Kidney (tissue), 14 donors: ENCODE data around the gene CFDP1. TPM values are rescaled to one million over a fixed set of nuclear protein-coding genes. Genes with fewer than 3 reads are reported as not detected.
A peak's percentile ranks its signal among the peaks of the same experiment; 100 is the strongest.

Source experiments
- DNase-seq, 5 donors: peaks; one replicate each; pipeline ENCODE4 v3.0.0-alpha.2; 2013 to 2020
- FAIRE-seq: peaks from 2 replicates; lab custom pipeline; 2012; peaks lifted over from hg19 to GRCh38; lab: Jason Lieb, UNC
- H3K27ac ChIP-seq, 2 donors: one replicate each; pipeline ENCODE4 v1.7.0; 2013; ENCODE audit warnings: low read depth in 2 of 2, low read length in 2 of 2, inconsistent platforms in 1 of 2
- H3K27me3 ChIP-seq: one replicate; pipeline ENCODE4 v1.7.1; 2013; ENCODE audit warnings: low read length, inconsistent platforms; ENCODE audit not compliant: control insufficient read depth, insufficient read depth
- H3K36me3 ChIP-seq, 3 donors: one replicate each; pipeline versions ENCODE4 v1.7.0 to v1.7.1; 2013; ENCODE audit warnings: low read length in 3 of 3, control low read depth in 1 of 3, inconsistent platforms in 1 of 3; ENCODE audit not compliant: insufficient read depth in 3 of 3, control insufficient read depth in 2 of 3
- H3K4me1 ChIP-seq, 3 donors: one replicate each; pipeline versions ENCODE4 v1.7.0 to v1.7.1; 2013; ENCODE audit warnings: low read length in 3 of 3, inconsistent platforms in 1 of 3, low read depth in 1 of 3; ENCODE audit not compliant: control insufficient read depth in 2 of 3, insufficient read depth in 2 of 3
- H3K4me3 ChIP-seq, 3 donors: one replicate each; pipeline versions ENCODE4 v1.7.0 to v1.8.1; 2013; ENCODE audit warnings: low read length in 3 of 3, control low read depth in 1 of 3, inconsistent platforms in 1 of 3
- H3K9ac ChIP-seq, 3 donors: one replicate each; pipeline versions ENCODE4 v1.7.0 to v1.7.1; 2013; ENCODE audit warnings: low read length in 3 of 3, control low read depth in 1 of 3, inconsistent platforms in 1 of 3
- H3K9me3 ChIP-seq, 3 donors: one replicate each; pipeline versions ENCODE4 v1.7.0 to v1.7.1; 2013; ENCODE audit warnings: low read length in 3 of 3, control low read depth in 1 of 3, inconsistent platforms in 1 of 3; ENCODE audit not compliant: control insufficient read depth in 2 of 3, insufficient read depth in 1 of 3
- CTCF ChIP-seq: IDR thresholded peaks from 3 replicates; pipeline ENCODE4 v1.5.1; 2012; ENCODE audit warnings: mild to moderate bottlenecking, moderate library complexity, borderline replicate concordance; ENCODE audit not compliant: insufficient read depth; ENCODE audit errors: extremely low read depth
- intact Hi-C: fragments of 100-400 bp; cut with DNase I; formaldehyde crosslinking; loops from one replicate; pipeline ENCODE4 v1.11.1; 2022
- polyA plus RNA-seq: library from polyadenylated mRNA; stranded (reverse); fragments of 350-450 nt; fragmentation: Illumina TruSeq; extraction: RNeasy Lipid Tissue Mini Kit (QIAGEN cat#74804); gene quantifications from one replicate; pipeline ENCODE4 v1.2.3, GENCODE V29; 2014; ENCODE audit warnings: low read depth, low replicate concordance; ENCODE audit not compliant: insufficient read depth
- total RNA-seq: library from RNA; stranded (reverse); fragmentation: NEBNext Ultra II Directional; extraction: Animal tissue kit (Norgen Biotek cat#: 25700); gene quantifications from one replicate; pipeline ENCODE4 v1.2.1, GENCODE V29; 2021
- donor health status: control.
- donor health status: control.
- donor health status: control.
- donor health status: control.
- donor health status: control.
- donor health status: DM: yes; HTN: yes; CAD: no.
- donor health status: Normal renal cell carcinoma (clear cell type).

CFDP1 gene
- total and polyA plus RNA-seq, 2 donors from 2014 or later, result 53.5 to 148 TPM

- Histone ChIP-seq H3K27ac (peak overlapping the region; percentile 93 to 97), H3K9me3 (no peaks in the 10 kb centered on the region), H3K9ac (peak overlapping the region in 2 of 3 donors; percentile 39 to 91), H3K4me3 (peak overlapping the region in 2 of 3 donors; percentile 49 to 84), H3K4me1 (peaks cover 0 to 77% (median 76%) of the 10 kb centered on the region in 3 donors), H3K36me3 (peaks cover 0 to 4% (median 0%) of the 10 kb centered on the region in 3 donors), H3K27me3 (no peaks in the 10 kb centered on the region)
- DNase-seq (peak in 1 of 5 donors; percentile 81), FAIRE-seq (no peak)
- intact Hi-C loops, result no loop called here
- no peak for TF ChIP-seq CTCF
Measured at GRCh38 chr16:75248536-75249380, 184.5 kb downstream of the CFDP1 start.

GRCh38 chr16:75248142-75248535, 185.2 kb downstream of the CFDP1 start:
- FAIRE-seq, result no peak
- intact Hi-C loops, result no loop called here
- peak overlapping the region in 1 of 3 donors; percentile 84 for H3K4me3 ChIP-seq
- TF ChIP-seq CTCF, result no peak
- H3K36me3 ChIP-seq, result peaks cover 0 to 4% (median 2%) of the 10 kb centered on the region in 3 donors
- no peak for DNase-seq
- peak overlapping the region in 1 of 3 donors; percentile 91 for H3K9ac ChIP-seq
- H3K4me1 ChIP-seq, result peaks cover 0 to 75% (median 72%) of the 10 kb centered on the region in 3 donors
- H3K27ac ChIP-seq, result peak overlapping the region; percentile 93 to 97
- no peaks in the 10 kb centered on the region for H3K27me3 ChIP-seq
- H3K9me3 ChIP-seq, result no peaks in the 10 kb centered on the region

GRCh38 chr16:75247249-75247648, 186.1 kb downstream of the CFDP1 start:
- DNase-seq, result no peak
- peak overlapping the region; percentile 93 to 97 for H3K27ac ChIP-seq
- H3K4me1 ChIP-seq, result peaks cover 0 to 68% (median 63%) of the 10 kb centered on the region in 3 donors
- peak overlapping the region in 1 of 3 donors; percentile 84 for H3K4me3 ChIP-seq
- FAIRE-seq, result no peak
- TF ChIP-seq CTCF, result no peak
- no peaks in the 10 kb centered on the region for H3K9me3 ChIP-seq
- intact Hi-C loops, result no loop called here
- peaks cover 0 to 6% (median 4%) of the 10 kb centered on the region in 3 donors for H3K36me3 ChIP-seq
- no peaks in the 10 kb centered on the region for H3K27me3 ChIP-seq
- peak overlapping the region in 1 of 3 donors; percentile 91 for H3K9ac ChIP-seq
